Measurements from ENCODE around the gene DMBX1.
A peak's percentile ranks its signal among the peaks of the same experiment; 100 is the strongest.

The DMBX1 gene

GRCh38 chr1:46448109-46448911, 41.3 kb upstream of the DMBX1 start:
- no peak overlapping the region for H2BK5ac ChIP-seq (ENCODE audit: low read length)
- no peak overlapping the region for H3K14ac ChIP-seq (ENCODE audit: low read length)
- no peak overlapping the region for H4K91ac ChIP-seq (ENCODE audit: low read depth, low read length, poor library complexity)
- no peaks in the 10 kb centered on the region for H3K9me3 ChIP-seq (replicated peaks in 1 of 2; ENCODE audit: control insufficient read depth in 2 of 2, insufficient read depth in 1 of 2, low read depth in 1 of 2, low read length in 2 of 2)
- H3K4me1 ChIP-seq (ENCODE audit: control insufficient read depth in 2 of 2, insufficient read depth in 1 of 2, low read depth in 1 of 2, low read length in 2 of 2), result peaks cover 0 to 2% of the 10 kb centered on the region in 2 donors
- peak overlapping the region; percentile 65 for H3K9ac ChIP-seq (ENCODE audit: low read depth, low read length, poor library complexity)
- no peak overlapping the region for H2BK12ac ChIP-seq (ENCODE audit: low read length)
- H2BK15ac ChIP-seq (ENCODE audit: low read length), result no peak overlapping the region
- WGBS, 2 donors (ENCODE audit: extremely low coverage in 2 of 2, insufficient read length in 2 of 2, insufficient replicate concordance in 1 of 2), result no CpG with 5 or more reads among the region's 76 CpGs
- H3K27me3 ChIP-seq (ENCODE audit: control insufficient read depth in 3 of 3, insufficient read depth in 3 of 3, low read depth in 1 of 3, low read length in 3 of 3), result peaks cover 24 to 97% (median 78%) of the 10 kb centered on the region in 3 experiments
- no peaks in the 10 kb centered on the region for H3K79me1 ChIP-seq (ENCODE audit: low read depth, low read length)
- H3K4me3 ChIP-seq (ENCODE audit: low read length in 2 of 2), result peak overlapping the region in 1 of 2 donors; percentile 3
- H4K8ac ChIP-seq (ENCODE audit: low read depth, low read length), result no peak overlapping the region
- H2AFZ ChIP-seq (ENCODE audit: low read length), result peak overlapping the region; percentile 83
- no peaks in the 10 kb centered on the region for H3K36me3 ChIP-seq (replicated peaks in 1 of 2; ENCODE audit: control insufficient read depth in 2 of 2, insufficient read depth in 2 of 2, low read length in 2 of 2)
- H3K4ac ChIP-seq (ENCODE audit: low read length), result no peak overlapping the region
- peak overlapping the region; percentile 51 for H3K4me2 ChIP-seq (ENCODE audit: insufficient read depth, low read length, poor library complexity, severe bottlenecking)
- H3K18ac ChIP-seq (ENCODE audit: low read length), result peak overlapping the region; percentile 78
- no peak overlapping the region for H2BK120ac ChIP-seq (ENCODE audit: low read depth, low read length)
- peak overlapping the region; percentile 58 for H3K23ac ChIP-seq (ENCODE audit: low read depth, low read length, poor library complexity)
- no peak for DNase-seq (ENCODE audit: low spot score)
- H2AK5ac ChIP-seq (ENCODE audit: low read depth, low read length), result peak overlapping the region; percentile 34
- no peak overlapping the region for H3K27ac ChIP-seq (replicated peaks; ENCODE audit: low read length)

GRCh38 chr1:46449223-46450159, 40.1 kb upstream of the DMBX1 start:
- no peak overlapping the region for H3K23ac ChIP-seq (ENCODE audit: low read depth, low read length, poor library complexity)
- H3K4me3 ChIP-seq (ENCODE audit: low read length in 2 of 2), result no peak overlapping the region
- H2BK120ac ChIP-seq (ENCODE audit: low read depth, low read length), result no peak overlapping the region
- peaks cover 24 to 100% (median 89%) of the 10 kb centered on the region in 3 experiments for H3K27me3 ChIP-seq (ENCODE audit: control insufficient read depth in 3 of 3, insufficient read depth in 3 of 3, low read depth in 1 of 3, low read length in 3 of 3)
- no peak overlapping the region for H3K4me2 ChIP-seq (ENCODE audit: insufficient read depth, low read length, poor library complexity, severe bottlenecking)
- no peak overlapping the region for H3K14ac ChIP-seq (ENCODE audit: low read length)
- no peak overlapping the region for H4K91ac ChIP-seq (ENCODE audit: low read depth, low read length, poor library complexity)
- no peaks in the 10 kb centered on the region for H3K79me1 ChIP-seq (ENCODE audit: low read depth, low read length)
- no peak overlapping the region for H2BK12ac ChIP-seq (ENCODE audit: low read length)
- no peak overlapping the region for H4K8ac ChIP-seq (ENCODE audit: low read depth, low read length)
- peaks cover 0 to 2% of the 10 kb centered on the region in 2 donors for H3K4me1 ChIP-seq (ENCODE audit: control insufficient read depth in 2 of 2, insufficient read depth in 1 of 2, low read depth in 1 of 2, low read length in 2 of 2)
- no peak overlapping the region for H2BK15ac ChIP-seq (ENCODE audit: low read length)
- no peak overlapping the region for H2AK5ac ChIP-seq (ENCODE audit: low read depth, low read length)
- H2AFZ ChIP-seq (ENCODE audit: low read length), result no peak overlapping the region
- H2BK5ac ChIP-seq (ENCODE audit: low read length), result no peak overlapping the region
- H3K27ac ChIP-seq (replicated peaks; ENCODE audit: low read length), result no peak overlapping the region
- DNase-seq (ENCODE audit: low spot score), result no peak
- no peak overlapping the region for H3K18ac ChIP-seq (ENCODE audit: low read length)
- no CpG with 5 or more reads among the region's 6 CpGs for WGBS, 2 donors (ENCODE audit: extremely low coverage in 2 of 2, insufficient read length in 2 of 2, insufficient replicate concordance in 1 of 2)
- no peaks in the 10 kb centered on the region for H3K9me3 ChIP-seq (replicated peaks in 1 of 2; ENCODE audit: control insufficient read depth in 2 of 2, insufficient read depth in 1 of 2, low read depth in 1 of 2, low read length in 2 of 2)
- H3K36me3 ChIP-seq (replicated peaks in 1 of 2; ENCODE audit: control insufficient read depth in 2 of 2, insufficient read depth in 2 of 2, low read length in 2 of 2), result no peaks in the 10 kb centered on the region
- H3K9ac ChIP-seq (ENCODE audit: low read depth, low read length, poor library complexity), result no peak overlapping the region
- no peak overlapping the region for H3K4ac ChIP-seq (ENCODE audit: low read length)

GRCh38 chr1:46450160-46450517, 39.5 kb upstream of the DMBX1 start:
- H3K36me3 ChIP-seq (replicated peaks in 1 of 2; ENCODE audit: control insufficient read depth in 2 of 2, insufficient read depth in 2 of 2, low read length in 2 of 2), result no peaks in the 10 kb centered on the region
- H4K8ac ChIP-seq (ENCODE audit: low read depth, low read length), result no peak overlapping the region
- no peak overlapping the region for H2BK120ac ChIP-seq (ENCODE audit: low read depth, low read length)
- H3K9me3 ChIP-seq (replicated peaks in 1 of 2; ENCODE audit: control insufficient read depth in 2 of 2, insufficient read depth in 1 of 2, low read depth in 1 of 2, low read length in 2 of 2), result no peaks in the 10 kb centered on the region
- H3K27me3 ChIP-seq (ENCODE audit: control insufficient read depth in 3 of 3, insufficient read depth in 3 of 3, low read depth in 1 of 3, low read length in 3 of 3), result peaks cover 24 to 100% (median 88%) of the 10 kb centered on the region in 3 experiments
- no peak overlapping the region for H2BK12ac ChIP-seq (ENCODE audit: low read length)
- no CpG with 5 or more reads among the region's 1 CpG for WGBS, 2 donors (ENCODE audit: extremely low coverage in 2 of 2, insufficient read length in 2 of 2, insufficient replicate concordance in 1 of 2)
- H3K4me2 ChIP-seq (ENCODE audit: insufficient read depth, low read length, poor library complexity, severe bottlenecking), result no peak overlapping the region
- H3K14ac ChIP-seq (ENCODE audit: low read length), result no peak overlapping the region
- H4K91ac ChIP-seq (ENCODE audit: low read depth, low read length, poor library complexity), result no peak overlapping the region
- H3K9ac ChIP-seq (ENCODE audit: low read depth, low read length, poor library complexity), result no peak overlapping the region
- H2BK5ac ChIP-seq (ENCODE audit: low read length), result no peak overlapping the region
- H2AFZ ChIP-seq (ENCODE audit: low read length), result no peak overlapping the region
- no peak for DNase-seq (ENCODE audit: low spot score)
- no peak overlapping the region for H3K4ac ChIP-seq (ENCODE audit: low read length)
- no peak overlapping the region for H3K4me3 ChIP-seq (ENCODE audit: low read length in 2 of 2)
- no peak overlapping the region for H2BK15ac ChIP-seq (ENCODE audit: low read length)
- H3K27ac ChIP-seq (replicated peaks; ENCODE audit: low read length), result no peak overlapping the region
- H3K79me1 ChIP-seq (ENCODE audit: low read depth, low read length), result no peaks in the 10 kb centered on the region
- peak overlapping the region; percentile 42 for H3K18ac ChIP-seq (ENCODE audit: low read length)
- H3K4me1 ChIP-seq (ENCODE audit: control insufficient read depth in 2 of 2, insufficient read depth in 1 of 2, low read depth in 1 of 2, low read length in 2 of 2), result peaks cover 0 to 2% of the 10 kb centered on the region in 2 donors
- H3K23ac ChIP-seq (ENCODE audit: low read depth, low read length, poor library complexity), result no peak overlapping the region
- no peak overlapping the region for H2AK5ac ChIP-seq (ENCODE audit: low read depth, low read length)
